Kidney epithelial cell (primary cell): Measurements from ENCODE around the gene DGCR8. TPM values are rescaled to one million over a fixed set of nuclear protein-coding genes. Genes with fewer than 3 reads are reported as not detected.
A peak's percentile ranks its signal among the peaks of the same experiment; 100 is the strongest.

ENCODE experiments used
- DNase-seq: peaks from one replicate; pipeline ENCODE4 v3.0.0-alpha.2; 2010; ENCODE audit warnings: low read depth
- H3K27me3 ChIP-seq: 2 replicates; pipeline ENCODE4 v1.6.0; 2011; ENCODE audit warnings: low read length; ENCODE audit not compliant: control insufficient read depth, insufficient read depth
- H3K36me3 ChIP-seq: 2 replicates; pipeline ENCODE4 v1.5.1; 2011; ENCODE audit warnings: low read length; ENCODE audit not compliant: control insufficient read depth, insufficient read depth
- H3K4me3 ChIP-seq: 2 replicates; pipeline ENCODE4 v1.5.1; 2011; ENCODE audit warnings: low read depth, mild to moderate bottlenecking, control low read depth, low read length
- CTCF ChIP-seq: IDR thresholded peaks from 2 replicates; pipeline ENCODE4 v1.5.1; 2011; ENCODE audit warnings: mild to moderate bottlenecking, moderate library complexity, low read length, control low read depth, inconsistent platforms; ENCODE audit not compliant: insufficient read depth, poor library complexity, severe bottlenecking
- total RNA-seq: library from RNA; depleted of rRNA; stranded (reverse); fragments of >200 nt; gene quantifications from 2 replicates; pipeline ENCODE4 v1.2.3, GENCODE V29; 2015

DGCR8 gene
- total RNA-seq, 1 donor from 2014 or later = 34.0 TPM

GRCh38 chr22:20111045-20111688, 31.1 kb downstream of the DGCR8 start:
- peak; percentile 58 for TF ChIP-seq CTCF
- Histone ChIP-seq H3K27me3 (no peaks in the 10 kb centered on the region), H3K36me3 (peaks cover 8% of the 10 kb centered on the region), H3K4me3 (no peak overlapping the region)
- DNase-seq = no peak

GRCh38 chr22:20111689-20112622, 31.9 kb downstream of the DGCR8 start:
- H3K27me3 ChIP-seq = no peaks in the 10 kb centered on the region
- H3K4me3 ChIP-seq = no peak overlapping the region
- TF ChIP-seq CTCF = no peak
- DNase-seq = no peak
- peaks cover 7% of the 10 kb centered on the region for H3K36me3 ChIP-seq

GRCh38 chr22:20112623-20113511, 32.8 kb downstream of the DGCR8 start:
- DNase-seq = no peak
- no peak overlapping the region for H3K4me3 ChIP-seq

GRCh38 chr22:20113551-20114310, 33.7 kb downstream of the DGCR8 start:
- DNase-seq = no peak
- peaks cover 7% of the 10 kb centered on the region for H3K36me3 ChIP-seq
- TF ChIP-seq CTCF = no peak
- no peaks in the 10 kb centered on the region for H3K27me3 ChIP-seq
- H3K4me3 ChIP-seq = no peak overlapping the region

More at GRCh38 chr22:20112623-20113511, 32.8 kb downstream of the DGCR8 start:
- peaks cover 7% of the 10 kb centered on the region for H3K36me3 ChIP-seq
- H3K27me3 ChIP-seq = no peaks in the 10 kb centered on the region
- TF ChIP-seq CTCF = no peak
